ENCODE results near the gene KIF5B.

DNA sequence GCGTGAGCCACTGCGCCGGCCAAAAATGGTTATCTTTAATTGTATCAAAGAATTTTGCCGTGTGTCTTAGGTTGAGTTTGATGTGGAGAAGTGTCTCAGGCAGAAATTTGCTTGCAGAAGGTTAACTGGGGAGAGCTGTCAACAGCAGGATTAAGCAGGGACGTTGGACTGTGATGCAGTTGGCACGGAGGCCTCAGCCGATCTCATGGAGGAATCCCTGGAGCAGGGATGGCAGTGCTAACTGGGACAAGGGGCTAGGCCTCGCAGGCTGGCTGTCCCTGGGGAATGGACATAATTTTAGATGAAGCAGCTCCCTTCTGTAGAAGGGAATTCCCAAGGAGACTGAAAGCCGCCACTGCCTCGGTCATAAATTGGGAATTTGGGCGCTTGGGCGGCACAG lies 12.3 kb upstream of the KIF5B start:
- TF ChIP-seq, protein P1, sequence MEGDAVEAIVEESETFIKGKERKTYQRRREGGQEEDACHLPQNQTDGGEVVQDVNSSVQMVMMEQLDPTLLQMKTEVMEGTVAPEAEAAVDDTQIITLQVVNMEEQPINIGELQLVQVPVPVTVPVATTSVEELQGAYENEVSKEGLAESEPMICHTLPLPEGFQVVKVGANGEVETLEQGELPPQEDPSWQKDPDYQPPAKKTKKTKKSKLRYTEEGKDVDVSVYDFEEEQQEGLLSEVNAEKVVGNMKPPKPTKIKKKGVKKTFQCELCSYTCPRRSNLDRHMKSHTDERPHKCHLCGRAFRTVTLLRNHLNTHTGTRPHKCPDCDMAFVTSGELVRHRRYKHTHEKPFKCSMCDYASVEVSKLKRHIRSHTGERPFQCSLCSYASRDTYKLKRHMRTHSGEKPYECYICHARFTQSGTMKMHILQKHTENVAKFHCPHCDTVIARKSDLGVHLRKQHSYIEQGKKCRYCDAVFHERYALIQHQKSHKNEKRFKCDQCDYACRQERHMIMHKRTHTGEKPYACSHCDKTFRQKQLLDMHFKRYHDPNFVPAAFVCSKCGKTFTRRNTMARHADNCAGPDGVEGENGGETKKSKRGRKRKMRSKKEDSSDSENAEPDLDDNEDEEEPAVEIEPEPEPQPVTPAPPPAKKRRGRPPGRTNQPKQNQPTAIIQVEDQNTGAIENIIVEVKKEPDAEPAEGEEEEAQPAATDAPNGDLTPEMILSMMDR (IDR thresholded peaks at IDR 0.05 in 2 of 3, conservative IDR thresholded peaks at IDR 0.05 in 1 of 3; ENCODE audit: insufficient read depth in 2 of 3, low read depth in 1 of 3, low read length in 3 of 3) = no peak
- TF ChIP-seq MTA2 (IDR thresholded peaks at IDR 0.05; ENCODE audit: low read depth) (no peak), GABPA (tag; conservative IDR thresholded peaks at IDR 0.05; ENCODE audit: low read depth) (no peak), MYBL2 (IDR thresholded peaks at IDR 0.05; ENCODE audit: low read depth) (no peak), MYBL2 (CRISPR knock-in tag; IDR thresholded peaks at IDR 0.05; ENCODE audit: borderline replicate concordance) (no peak), ESRRA (IDR thresholded peaks at IDR 0.05; ENCODE audit: borderline replicate concordance, low read depth) (no peak), CBFB (CRISPR knock-in tag; IDR thresholded peaks at IDR 0.05) (no peak), GATAD2A (IDR thresholded peaks at IDR 0.05) (no peak), ZNF592 (IDR thresholded peaks at IDR 0.05) (no peak), SIX5 (IDR thresholded peaks at IDR 0.05; ENCODE audit: borderline replicate concordance in 1 of 2, insufficient read depth in 1 of 2, low read depth in 1 of 2, low read length in 2 of 2) (no peak), TAF9B (IDR thresholded peaks at IDR 0.05; ENCODE audit: partially characterized antibody) (no peak)

Data from K562 (cell line).